IMR-90 (cell line): Measurements from ENCODE around the gene DLGAP3.

Experiments
- BHLHE40 ChIP-seq: fragments of 150-350 bp; IDR thresholded peaks from 2 replicates; pipeline ENCODE4 v1.6.1; 2016; ENCODE audit warnings: mild to moderate bottlenecking, low read depth, low read length
- FOS ChIP-seq: fragments of 150-350 bp; IDR thresholded peaks from 2 replicates; pipeline ENCODE4 v1.6.1; 2016; ENCODE audit warnings: low read depth, low read length
- MAZ ChIP-seq: IDR thresholded peaks from 2 replicates; pipeline ENCODE4 v1.6.1; 2012; ENCODE audit warnings: low read depth, mild to moderate bottlenecking, low read length, improper control_type of control experiment, moderate library complexity, borderline replicate concordance
- POLR2A ChIP-seq: IDR thresholded peaks from 2 replicates; pipeline ENCODE4 v1.6.1; 2012; ENCODE audit warnings: mild to moderate bottlenecking, low read depth, low read length
- RAD21 ChIP-seq: IDR thresholded peaks from 2 replicates; pipeline ENCODE4 v1.6.1; 2012; ENCODE audit warnings: low read length, improper control_type of control experiment
- RCOR1 ChIP-seq: IDR thresholded peaks from 2 replicates; pipeline ENCODE4 v1.6.1; 2012; ENCODE audit warnings: mild to moderate bottlenecking, low read length, improper control_type of control experiment; ENCODE audit not compliant: insufficient replicate concordance
- RFX5 ChIP-seq: IDR thresholded peaks from 2 replicates; pipeline ENCODE4 v1.8.0; 2012; ENCODE audit warnings: low read depth, mild to moderate bottlenecking, low read length, moderate library complexity
- SMC3 ChIP-seq: fragments of 150-350 bp; IDR thresholded peaks from 2 replicates; pipeline ENCODE4 v1.6.1; 2016; ENCODE audit warnings: low read depth, mild to moderate bottlenecking, antibody characterized with exemption, low read length, moderate library complexity
- TF ChIP-seq, protein P1 (sequence below): conservative IDR thresholded peaks from 2 replicates; pipeline ENCODE4 v1.5.1; 2012; ENCODE audit warnings: mild to moderate bottlenecking, low read depth, low read length, improper control_type of control experiment
- TF ChIP-seq, protein P2 (sequence below): fragments of 150-350 bp; IDR thresholded peaks from 2 replicates; pipeline ENCODE4 v1.6.1; 2017; ENCODE audit warnings: mild to moderate bottlenecking, antibody characterized with exemption, low read length, low read depth
- TF ChIP-seq, protein P3 (sequence below): fragments of 150-350 bp; IDR thresholded peaks from 2 replicates; pipeline ENCODE4 v1.6.1; 2016; ENCODE audit warnings: low read depth, mild to moderate bottlenecking, low read length, moderate library complexity, borderline replicate concordance

DNA sequence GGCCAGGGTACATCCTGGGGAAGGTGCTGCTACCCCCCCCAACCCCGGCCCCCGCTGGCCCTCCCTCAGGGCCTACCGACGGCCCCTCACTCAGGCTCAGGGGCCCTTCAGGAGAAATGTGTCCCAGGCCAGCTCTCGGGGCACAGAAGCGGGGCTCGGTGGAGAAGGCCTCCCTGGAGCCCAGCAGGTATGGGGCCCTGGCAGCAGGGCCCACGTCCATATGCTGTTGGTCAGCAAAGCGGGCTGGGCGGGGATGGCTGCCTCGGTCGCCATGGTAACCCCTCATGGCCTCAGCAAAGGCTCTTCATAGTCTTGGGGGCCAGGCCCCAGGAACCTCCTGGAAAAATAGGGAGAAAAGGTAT, 24.4 kb downstream of the DLGAP3 start:
- TF ChIP-seq, protein P1, sequence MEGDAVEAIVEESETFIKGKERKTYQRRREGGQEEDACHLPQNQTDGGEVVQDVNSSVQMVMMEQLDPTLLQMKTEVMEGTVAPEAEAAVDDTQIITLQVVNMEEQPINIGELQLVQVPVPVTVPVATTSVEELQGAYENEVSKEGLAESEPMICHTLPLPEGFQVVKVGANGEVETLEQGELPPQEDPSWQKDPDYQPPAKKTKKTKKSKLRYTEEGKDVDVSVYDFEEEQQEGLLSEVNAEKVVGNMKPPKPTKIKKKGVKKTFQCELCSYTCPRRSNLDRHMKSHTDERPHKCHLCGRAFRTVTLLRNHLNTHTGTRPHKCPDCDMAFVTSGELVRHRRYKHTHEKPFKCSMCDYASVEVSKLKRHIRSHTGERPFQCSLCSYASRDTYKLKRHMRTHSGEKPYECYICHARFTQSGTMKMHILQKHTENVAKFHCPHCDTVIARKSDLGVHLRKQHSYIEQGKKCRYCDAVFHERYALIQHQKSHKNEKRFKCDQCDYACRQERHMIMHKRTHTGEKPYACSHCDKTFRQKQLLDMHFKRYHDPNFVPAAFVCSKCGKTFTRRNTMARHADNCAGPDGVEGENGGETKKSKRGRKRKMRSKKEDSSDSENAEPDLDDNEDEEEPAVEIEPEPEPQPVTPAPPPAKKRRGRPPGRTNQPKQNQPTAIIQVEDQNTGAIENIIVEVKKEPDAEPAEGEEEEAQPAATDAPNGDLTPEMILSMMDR = no peak
- TF ChIP-seq MAZ = no peak
- no peak for TF ChIP-seq RFX5
- no peak for TF ChIP-seq POLR2A
- no peak for TF ChIP-seq FOS
- TF ChIP-seq, protein P2, sequence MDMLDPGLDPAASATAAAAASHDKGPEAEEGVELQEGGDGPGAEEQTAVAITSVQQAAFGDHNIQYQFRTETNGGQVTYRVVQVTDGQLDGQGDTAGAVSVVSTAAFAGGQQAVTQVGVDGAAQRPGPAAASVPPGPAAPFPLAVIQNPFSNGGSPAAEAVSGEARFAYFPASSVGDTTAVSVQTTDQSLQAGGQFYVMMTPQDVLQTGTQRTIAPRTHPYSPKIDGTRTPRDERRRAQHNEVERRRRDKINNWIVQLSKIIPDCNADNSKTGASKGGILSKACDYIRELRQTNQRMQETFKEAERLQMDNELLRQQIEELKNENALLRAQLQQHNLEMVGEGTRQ = no peak
- TF ChIP-seq SMC3 = no peak
- TF ChIP-seq BHLHE40 = no peak
- no peak for TF ChIP-seq RCOR1
- no peak for TF ChIP-seq RAD21
- TF ChIP-seq, protein P3, sequence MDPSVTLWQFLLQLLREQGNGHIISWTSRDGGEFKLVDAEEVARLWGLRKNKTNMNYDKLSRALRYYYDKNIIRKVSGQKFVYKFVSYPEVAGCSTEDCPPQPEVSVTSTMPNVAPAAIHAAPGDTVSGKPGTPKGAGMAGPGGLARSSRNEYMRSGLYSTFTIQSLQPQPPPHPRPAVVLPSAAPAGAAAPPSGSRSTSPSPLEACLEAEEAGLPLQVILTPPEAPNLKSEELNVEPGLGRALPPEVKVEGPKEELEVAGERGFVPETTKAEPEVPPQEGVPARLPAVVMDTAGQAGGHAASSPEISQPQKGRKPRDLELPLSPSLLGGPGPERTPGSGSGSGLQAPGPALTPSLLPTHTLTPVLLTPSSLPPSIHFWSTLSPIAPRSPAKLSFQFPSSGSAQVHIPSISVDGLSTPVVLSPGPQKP = no peak
